Hepatocyte (in vitro differentiated cells): ENCODE measurements around the gene RNLS.
"Not testable (repeated sequence)": the region's sequence is repeated elsewhere in the genome, so short reads cannot be mapped to it uniquely, and the experiment has no call there.

ENCODE experiments used
- CTCF ChIP-seq: fragments of 200-600 bp; sonication (generic); IDR thresholded peaks from 2 replicates; pipeline ENCODE4 v1.5.1; 2016; ENCODE audit warnings: antibody characterized with exemption, mild to moderate bottlenecking; ENCODE audit not compliant: poor library complexity
- EZH2 ChIP-seq: fragments of 200-600 bp; sonication (generic); IDR thresholded peaks from 2 replicates; pipeline ENCODE4 v1.6.1; 2016; ENCODE audit warnings: antibody characterized with exemption, mild to moderate bottlenecking, borderline replicate concordance
- EZH2phosphoT487 ChIP-seq: fragments of 200-600 bp; sonication (generic); IDR thresholded peaks from one replicate; pipeline ENCODE4 v1.6.1; 2018; ENCODE audit warnings: antibody characterized with exemption, mild to moderate bottlenecking, low read depth, moderate library complexity; ENCODE audit not compliant: unreplicated experiment, severe bottlenecking

GRCh38 chr10:88355750-88356149, 227.4 kb downstream of the RNLS start:
- not testable (repeated sequence) for TF ChIP-seq CTCF, EZH2phosphoT487, EZH2
